HEK293 (cell line): Measurements from ENCODE around the gene PIK3R3.

Experiments used
- AEBP2 ChIP-seq: fragments of 450-650 bp; formaldehyde crosslinking; IDR thresholded peaks from 2 replicates; pipeline ENCODE4 v1.5.1; 2016; ENCODE audit warnings: missing biosample characterization, missing genetic modification characterization, borderline replicate concordance
- BCL11A ChIP-seq: fragments of 450-650 bp; formaldehyde crosslinking; IDR thresholded peaks from 2 replicates; pipeline ENCODE4 v1.5.1; 2016; ENCODE audit warnings: low read depth, missing biosample characterization, missing genetic modification characterization
- GLI4 ChIP-seq: fragments of 450-650 bp; formaldehyde crosslinking; IDR thresholded peaks from 2 replicates; pipeline ENCODE4 v1.5.1; 2016; ENCODE audit warnings: missing biosample characterization, missing genetic modification characterization
- MZF1 ChIP-seq: fragments of 450-650 bp; formaldehyde crosslinking; IDR thresholded peaks from 2 replicates; pipeline ENCODE4 v1.5.1; 2017; ENCODE audit warnings: missing biosample characterization, missing genetic modification characterization, borderline replicate concordance
- PATZ1 ChIP-seq: fragments of 450-650 bp; formaldehyde crosslinking; IDR thresholded peaks from 2 replicates; pipeline ENCODE4 v1.5.1; 2016; ENCODE audit warnings: missing biosample characterization, missing genetic modification characterization
- SCRT1 ChIP-seq: fragments of 450-650 bp; formaldehyde crosslinking; IDR thresholded peaks from 2 replicates; pipeline ENCODE4 v1.5.1; 2016; ENCODE audit warnings: missing biosample characterization, missing genetic modification characterization, borderline replicate concordance
- TRIM28 ChIP-seq: IDR thresholded peaks from 2 replicates; pipeline ENCODE4 v1.6.1; 2011; ENCODE audit warnings: low read length, control low read depth, borderline replicate concordance
- TSHZ1 ChIP-seq: fragments of 450-650 bp; formaldehyde crosslinking; IDR thresholded peaks from 2 replicates; pipeline ENCODE4 v1.5.1; 2016; ENCODE audit warnings: missing biosample characterization, missing genetic modification characterization, borderline replicate concordance
- YY1 ChIP-seq: fragments of 450-650 bp; formaldehyde crosslinking; IDR thresholded peaks from 2 replicates; pipeline ENCODE4 v1.5.1; 2018; ENCODE audit warnings: missing biosample characterization, missing genetic modification characterization
- ZBTB17 ChIP-seq: fragments of 450-650 bp; formaldehyde crosslinking; IDR thresholded peaks from 2 replicates; pipeline ENCODE4 v1.5.1; 2016; ENCODE audit warnings: missing biosample characterization, missing genetic modification characterization
- ZBTB21 ChIP-seq: fragments of 450-650 bp; formaldehyde crosslinking; IDR thresholded peaks from 2 replicates; pipeline ENCODE4 v1.5.1; 2017; ENCODE audit warnings: missing biosample characterization, missing genetic modification characterization
- ZBTB8A ChIP-seq: fragments of 450-650 bp; formaldehyde crosslinking; IDR thresholded peaks from 2 replicates; pipeline ENCODE4 v1.5.1; 2016; ENCODE audit warnings: missing biosample characterization, missing genetic modification characterization
- ZFP41 ChIP-seq: fragments of 450-650 bp; formaldehyde crosslinking; IDR thresholded peaks from 2 replicates; pipeline ENCODE4 v1.5.1; 2016; ENCODE audit warnings: missing biosample characterization, missing genetic modification characterization, borderline replicate concordance
- ZNF132 ChIP-seq: fragments of 450-650 bp; formaldehyde crosslinking; IDR thresholded peaks from 2 replicates; pipeline ENCODE4 v1.5.1; 2017; ENCODE audit warnings: missing biosample characterization, missing genetic modification characterization, borderline replicate concordance
- ZNF174 ChIP-seq: fragments of 450-650 bp; formaldehyde crosslinking; IDR thresholded peaks from 2 replicates; pipeline ENCODE4 v1.5.0; 2017; ENCODE audit warnings: missing biosample characterization, mild to moderate bottlenecking, missing genetic modification characterization
- ZNF23 ChIP-seq: fragments of 450-650 bp; formaldehyde crosslinking; IDR thresholded peaks from 2 replicates; pipeline ENCODE4 v1.5.1; 2016; ENCODE audit warnings: missing biosample characterization, missing genetic modification characterization, borderline replicate concordance
- ZNF324 ChIP-seq: fragments of 450-650 bp; formaldehyde crosslinking; IDR thresholded peaks from 2 replicates; pipeline ENCODE4 v1.5.1; 2016; ENCODE audit warnings: missing biosample characterization, missing genetic modification characterization
- ZNF394 ChIP-seq: fragments of 450-650 bp; formaldehyde crosslinking; IDR thresholded peaks from 2 replicates; pipeline ENCODE4 v1.5.1; 2016; ENCODE audit warnings: missing biosample characterization, missing genetic modification characterization, mild to moderate bottlenecking, moderate library complexity, borderline replicate concordance
- ZNF501 ChIP-seq: fragments of 450-650 bp; formaldehyde crosslinking; IDR thresholded peaks from 2 replicates; pipeline ENCODE4 v1.5.1; 2016; ENCODE audit warnings: missing biosample characterization, missing genetic modification characterization
- ZNF621 ChIP-seq: fragments of 450-650 bp; formaldehyde crosslinking; IDR thresholded peaks from 2 replicates; pipeline ENCODE4 v1.5.1; 2017; ENCODE audit warnings: missing biosample characterization, missing genetic modification characterization
- ZNF707 ChIP-seq: fragments of 450-650 bp; formaldehyde crosslinking; IDR thresholded peaks from 2 replicates; pipeline ENCODE4 v1.5.1; 2016; ENCODE audit warnings: missing biosample characterization, missing genetic modification characterization
- ZNF776 ChIP-seq: fragments of 450-650 bp; formaldehyde crosslinking; IDR thresholded peaks from 2 replicates; pipeline ENCODE4 v1.5.0; 2017; ENCODE audit warnings: missing biosample characterization, missing genetic modification characterization, borderline replicate concordance
- ZNF792 ChIP-seq: fragments of 450-650 bp; formaldehyde crosslinking; IDR thresholded peaks from 2 replicates; pipeline ENCODE4 v1.5.1; 2016; ENCODE audit warnings: missing biosample characterization, missing genetic modification characterization
- ZSCAN30 ChIP-seq: fragments of 450-650 bp; IDR thresholded peaks from 2 replicates; pipeline ENCODE4 v1.5.1; 2018; ENCODE audit warnings: missing biosample characterization, mild to moderate bottlenecking, missing genetic modification characterization, moderate library complexity
- TF ChIP-seq, protein P1 (sequence below): fragments of 450-650 bp; IDR thresholded peaks from 2 replicates; pipeline ENCODE4 v1.5.1; 2018; ENCODE audit warnings: missing biosample characterization, missing genetic modification characterization
- TF ChIP-seq, protein P2 (sequence below): fragments of 450-650 bp; formaldehyde crosslinking; IDR thresholded peaks from 2 replicates; pipeline ENCODE4 v1.5.1; 2016; ENCODE audit warnings: missing biosample characterization, missing genetic modification characterization
- TF ChIP-seq, protein P3 (sequence below): fragments of 450-650 bp; formaldehyde crosslinking; IDR thresholded peaks from 2 replicates; pipeline ENCODE4 v1.5.1; 2016; ENCODE audit warnings: missing biosample characterization, missing genetic modification characterization, low read depth

PIK3R3 gene

GRCh38 chr1:46039571-46040052, 92.8 kb downstream of the PIK3R3 start (continued):
- no peak for TF ChIP-seq ZNF132 (tag by site-specific recombination)
- no peak for TF ChIP-seq ZSCAN30 (tag by site-specific recombination)
- peak; percentile 27; the same call in 1 of the 2 replicates for TF ChIP-seq ZNF394 (tag by site-specific recombination)
- TF ChIP-seq PATZ1, result 0 out of 2 replicates have a peak, but pooled peaks have one; percentile 33
- 0 out of 2 replicates have a peak, but pooled peaks have one; percentile 22 for TF ChIP-seq ZNF324 (tag by site-specific recombination)
- 0 out of 2 replicates have a peak, but pooled peaks have one; percentile 20 for TF ChIP-seq ZBTB21 (tag by site-specific recombination)
- TF ChIP-seq, protein P1, sequence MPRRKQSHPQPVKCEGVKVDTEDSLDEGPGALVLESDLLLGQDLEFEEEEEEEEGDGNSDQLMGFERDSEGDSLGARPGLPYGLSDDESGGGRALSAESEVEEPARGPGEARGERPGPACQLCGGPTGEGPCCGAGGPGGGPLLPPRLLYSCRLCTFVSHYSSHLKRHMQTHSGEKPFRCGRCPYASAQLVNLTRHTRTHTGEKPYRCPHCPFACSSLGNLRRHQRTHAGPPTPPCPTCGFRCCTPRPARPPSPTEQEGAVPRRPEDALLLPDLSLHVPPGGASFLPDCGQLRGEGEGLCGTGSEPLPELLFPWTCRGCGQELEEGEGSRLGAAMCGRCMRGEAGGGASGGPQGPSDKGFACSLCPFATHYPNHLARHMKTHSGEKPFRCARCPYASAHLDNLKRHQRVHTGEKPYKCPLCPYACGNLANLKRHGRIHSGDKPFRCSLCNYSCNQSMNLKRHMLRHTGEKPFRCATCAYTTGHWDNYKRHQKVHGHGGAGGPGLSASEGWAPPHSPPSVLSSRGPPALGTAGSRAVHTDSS (tag by site-specific recombination), result no peak
- no peak for TF ChIP-seq ZNF707 (tag by site-specific recombination)
- TF ChIP-seq ZBTB17 (tag by site-specific recombination), result peak; percentile 85
- no peak for TF ChIP-seq YY1
- no peak for TF ChIP-seq ZFP41 (tag by site-specific recombination)
- 0 out of 2 replicates have a peak, but pooled peaks have one; percentile 31 for TF ChIP-seq ZNF501 (tag by site-specific recombination)
- no peak for TF ChIP-seq TRIM28
- TF ChIP-seq AEBP2 (tag by site-specific recombination), result no peak
- 0 out of 2 replicates have a peak, but pooled peaks have one; percentile 27 for TF ChIP-seq TSHZ1 (tag by site-specific recombination)
- no peak for TF ChIP-seq ZNF23
- no peak for TF ChIP-seq GLI4 (tag by site-specific recombination)
- no peak for TF ChIP-seq ZNF776 (tag by site-specific recombination)
- TF ChIP-seq ZNF621 (tag by site-specific recombination), result no peak
- no peak for TF ChIP-seq BCL11A (tag by site-specific recombination)
- TF ChIP-seq, protein P2, sequence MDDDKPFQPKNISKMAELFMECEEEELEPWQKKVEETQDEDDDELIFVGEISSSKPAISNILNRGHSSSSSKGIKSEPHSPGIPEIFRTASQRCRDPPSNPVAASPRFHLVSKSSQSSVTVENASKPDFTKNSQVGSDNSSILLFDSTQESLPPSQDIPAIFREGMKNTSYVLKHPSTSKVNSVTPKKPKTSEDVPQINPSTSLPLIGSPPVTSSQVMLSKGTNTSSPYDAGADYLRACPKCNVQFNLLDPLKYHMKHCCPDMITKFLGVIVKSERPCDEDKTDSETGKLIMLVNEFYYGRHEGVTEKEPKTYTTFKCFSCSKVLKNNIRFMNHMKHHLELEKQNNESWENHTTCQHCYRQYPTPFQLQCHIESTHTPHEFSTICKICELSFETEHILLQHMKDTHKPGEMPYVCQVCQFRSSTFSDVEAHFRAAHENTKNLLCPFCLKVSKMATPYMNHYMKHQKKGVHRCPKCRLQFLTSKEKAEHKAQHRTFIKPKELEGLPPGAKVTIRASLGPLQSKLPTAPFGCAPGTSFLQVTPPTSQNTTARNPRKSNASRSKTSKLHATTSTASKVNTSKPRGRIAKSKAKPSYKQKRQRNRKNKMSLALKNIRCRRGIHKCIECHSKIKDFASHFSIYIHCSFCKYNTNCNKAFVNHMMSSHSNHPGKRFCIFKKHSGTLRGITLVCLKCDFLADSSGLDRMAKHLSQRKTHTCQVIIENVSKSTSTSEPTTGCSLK, result no peak
- no peak for TF ChIP-seq ZNF792 (tag by site-specific recombination)
- TF ChIP-seq SCRT1 (tag by site-specific recombination), result peak; percentile 74
- no peak for TF ChIP-seq ZNF174 (tag by site-specific recombination)
- 0 out of 2 replicates have a peak, but pooled peaks have one; percentile 18 for TF ChIP-seq MZF1 (tag by site-specific recombination)
- no peak for TF ChIP-seq ZBTB8A
- TF ChIP-seq, protein P3, sequence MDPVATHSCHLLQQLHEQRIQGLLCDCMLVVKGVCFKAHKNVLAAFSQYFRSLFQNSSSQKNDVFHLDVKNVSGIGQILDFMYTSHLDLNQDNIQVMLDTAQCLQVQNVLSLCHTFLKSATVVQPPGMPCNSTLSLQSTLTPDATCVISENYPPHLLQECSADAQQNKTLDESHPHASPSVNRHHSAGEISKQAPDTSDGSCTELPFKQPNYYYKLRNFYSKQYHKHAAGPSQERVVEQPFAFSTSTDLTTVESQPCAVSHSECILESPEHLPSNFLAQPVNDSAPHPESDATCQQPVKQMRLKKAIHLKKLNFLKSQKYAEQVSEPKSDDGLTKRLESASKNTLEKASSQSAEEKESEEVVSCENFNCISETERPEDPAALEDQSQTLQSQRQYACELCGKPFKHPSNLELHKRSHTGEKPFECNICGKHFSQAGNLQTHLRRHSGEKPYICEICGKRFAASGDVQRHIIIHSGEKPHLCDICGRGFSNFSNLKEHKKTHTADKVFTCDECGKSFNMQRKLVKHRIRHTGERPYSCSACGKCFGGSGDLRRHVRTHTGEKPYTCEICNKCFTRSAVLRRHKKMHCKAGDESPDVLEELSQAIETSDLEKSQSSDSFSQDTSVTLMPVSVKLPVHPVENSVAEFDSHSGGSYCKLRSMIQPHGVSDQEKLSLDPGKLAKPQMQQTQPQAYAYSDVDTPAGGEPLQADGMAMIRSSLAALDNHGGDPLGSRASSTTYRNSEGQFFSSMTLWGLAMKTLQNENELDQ (tag by site-specific recombination), result no peak
